ENCODE measurements around the gene ZNF280B. TPM values are rescaled to one million over a fixed set of nuclear protein-coding genes. Genes with fewer than 3 reads are reported as not detected.

Gene ZNF280B
- total RNA-seq, 4 donors from 2014 or later = 0.10 to 0.78 (median 0.29) TPM

DNA sequence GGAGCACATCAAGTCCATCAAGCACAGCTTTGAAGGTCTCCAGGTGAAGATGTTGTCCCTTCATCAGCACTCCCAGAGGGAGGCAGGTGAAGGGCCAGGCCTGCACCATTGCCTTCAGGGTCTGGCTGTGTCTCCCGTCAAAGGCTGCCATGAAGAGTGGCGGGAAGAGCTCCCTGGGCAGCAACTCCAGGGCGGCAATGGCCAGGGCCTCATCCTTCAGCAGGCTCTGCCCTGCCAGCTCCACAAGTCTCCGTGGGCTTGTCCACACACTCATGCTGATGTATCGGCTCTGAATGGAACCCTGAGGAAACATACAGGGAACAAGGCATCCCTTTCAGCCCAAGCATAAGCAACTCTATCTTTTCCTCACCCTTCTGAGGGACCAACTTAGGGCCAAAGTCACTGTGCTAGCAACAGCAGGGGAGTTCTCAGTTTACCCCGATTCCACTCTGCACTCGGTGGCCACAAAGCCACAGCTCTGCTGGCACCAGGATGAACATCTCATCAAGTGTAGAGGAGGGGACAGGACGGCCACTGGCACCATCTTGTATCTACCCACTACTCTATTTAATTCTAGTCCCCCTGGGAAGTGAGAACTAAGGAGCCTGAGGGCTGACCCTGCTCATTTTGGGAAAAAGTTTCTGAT is 42.4 kb upstream of the ZNF280B start:
- intact Hi-C loops (cut with DNase I; ENCODE audit: low total_unique reads) (no loop called here), in situ Hi-C loops (cut with MboI; ENCODE audit: low sequenced_read_pairs in 4 of 4) (no loop called here)
- no peak for ATAC-seq
- H3K27me3 ChIP-seq = no peaks in the 10 kb centered on the region
- no peak for DNase-seq
- TF ChIP-seq POLR2A (IDR thresholded peaks at IDR 0.05) = no peak
- TF ChIP-seq, protein P1, sequence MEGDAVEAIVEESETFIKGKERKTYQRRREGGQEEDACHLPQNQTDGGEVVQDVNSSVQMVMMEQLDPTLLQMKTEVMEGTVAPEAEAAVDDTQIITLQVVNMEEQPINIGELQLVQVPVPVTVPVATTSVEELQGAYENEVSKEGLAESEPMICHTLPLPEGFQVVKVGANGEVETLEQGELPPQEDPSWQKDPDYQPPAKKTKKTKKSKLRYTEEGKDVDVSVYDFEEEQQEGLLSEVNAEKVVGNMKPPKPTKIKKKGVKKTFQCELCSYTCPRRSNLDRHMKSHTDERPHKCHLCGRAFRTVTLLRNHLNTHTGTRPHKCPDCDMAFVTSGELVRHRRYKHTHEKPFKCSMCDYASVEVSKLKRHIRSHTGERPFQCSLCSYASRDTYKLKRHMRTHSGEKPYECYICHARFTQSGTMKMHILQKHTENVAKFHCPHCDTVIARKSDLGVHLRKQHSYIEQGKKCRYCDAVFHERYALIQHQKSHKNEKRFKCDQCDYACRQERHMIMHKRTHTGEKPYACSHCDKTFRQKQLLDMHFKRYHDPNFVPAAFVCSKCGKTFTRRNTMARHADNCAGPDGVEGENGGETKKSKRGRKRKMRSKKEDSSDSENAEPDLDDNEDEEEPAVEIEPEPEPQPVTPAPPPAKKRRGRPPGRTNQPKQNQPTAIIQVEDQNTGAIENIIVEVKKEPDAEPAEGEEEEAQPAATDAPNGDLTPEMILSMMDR (IDR thresholded peaks at IDR 0.05 in 4 of 5, conservative IDR thresholded peaks at IDR 0.05 in 1 of 5) = no peak
- H3K27ac ChIP-seq = no peak overlapping the region
- H3K4me3 ChIP-seq = no peak overlapping the region
- H3K36me3 ChIP-seq = no peaks in the 10 kb centered on the region
- no peaks in the 10 kb centered on the region for H3K9me3 ChIP-seq
- H3K4me1 ChIP-seq = no peaks in the 10 kb centered on the region

DNA sequence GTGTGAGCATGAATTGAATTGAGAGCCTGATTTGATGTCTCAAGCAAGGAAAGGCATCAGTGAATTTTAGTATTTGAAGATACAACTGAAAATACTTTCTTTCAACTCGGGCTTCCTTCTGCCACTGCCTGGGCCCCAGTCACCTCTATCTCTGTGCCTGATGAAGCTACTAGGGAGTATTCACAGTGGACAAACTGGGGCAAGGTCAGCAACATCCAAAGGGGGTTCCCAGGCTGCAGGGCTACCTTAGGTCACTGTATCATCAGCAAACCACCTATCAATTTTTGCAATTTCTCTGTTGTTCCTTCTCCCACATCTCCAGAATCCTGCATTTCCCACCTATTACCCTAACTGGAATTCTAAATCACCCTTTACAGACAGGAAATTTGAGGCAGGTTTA is 40.4 kb upstream of the ZNF280B start:
- TF ChIP-seq POLR2A (IDR thresholded peaks at IDR 0.05) = no peak
- TF ChIP-seq, protein P1 (IDR thresholded peaks at IDR 0.05 in 4 of 5, conservative IDR thresholded peaks at IDR 0.05 in 1 of 5) = no peak
- DNase-seq = no peak
- intact Hi-C loops (cut with DNase I; ENCODE audit: low total_unique reads) = no loop called here
- H3K27me3 ChIP-seq = no peaks in the 10 kb centered on the region
- H3K4me1 ChIP-seq = no peaks in the 10 kb centered on the region
- in situ Hi-C loops (cut with MboI; ENCODE audit: low sequenced_read_pairs in 4 of 4) = no loop called here
- no peaks in the 10 kb centered on the region for H3K36me3 ChIP-seq
- no peak overlapping the region for H3K4me3 ChIP-seq
- no peak for ATAC-seq
- H3K27ac ChIP-seq = no peak overlapping the region
- H3K9me3 ChIP-seq = no peaks in the 10 kb centered on the region

DNA sequence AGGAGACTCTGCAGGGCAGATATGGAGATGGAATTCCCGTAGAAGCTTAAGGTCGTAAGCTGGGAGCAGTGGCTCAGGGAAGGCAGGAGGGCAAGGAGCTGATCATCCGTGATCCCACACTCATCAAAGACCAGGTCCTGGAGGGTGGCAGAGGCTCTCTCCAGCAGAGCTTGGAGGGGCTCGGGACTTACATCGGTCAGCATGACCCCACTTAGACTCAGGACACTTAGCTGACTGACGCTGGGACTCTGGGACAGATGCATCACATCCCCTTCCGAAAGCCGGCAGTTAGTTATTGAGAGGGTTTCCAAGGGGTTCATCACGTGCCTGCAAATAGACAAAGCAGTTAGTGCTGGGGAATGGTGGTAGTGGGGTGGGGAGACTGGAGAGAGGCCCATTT is 39.8 kb upstream of the ZNF280B start:
- Histone ChIP-seq H3K9me3 (no peaks in the 10 kb centered on the region), H3K36me3 (no peaks in the 10 kb centered on the region), H3K27me3 (no peaks in the 10 kb centered on the region), H3K27ac (no peak overlapping the region), H3K4me3 (no peak overlapping the region), H3K4me1 (no peaks in the 10 kb centered on the region)
- in situ Hi-C loops (cut with MboI; ENCODE audit: low sequenced_read_pairs in 4 of 4) (no loop called here), intact Hi-C loops (cut with DNase I; ENCODE audit: low total_unique reads) (no loop called here)
- TF ChIP-seq, protein P1 (IDR thresholded peaks at IDR 0.05 in 4 of 5, conservative IDR thresholded peaks at IDR 0.05 in 1 of 5) = no peak
- TF ChIP-seq POLR2A (IDR thresholded peaks at IDR 0.05) = no peak
- no peak for ATAC-seq
- no peak for DNase-seq

DNA sequence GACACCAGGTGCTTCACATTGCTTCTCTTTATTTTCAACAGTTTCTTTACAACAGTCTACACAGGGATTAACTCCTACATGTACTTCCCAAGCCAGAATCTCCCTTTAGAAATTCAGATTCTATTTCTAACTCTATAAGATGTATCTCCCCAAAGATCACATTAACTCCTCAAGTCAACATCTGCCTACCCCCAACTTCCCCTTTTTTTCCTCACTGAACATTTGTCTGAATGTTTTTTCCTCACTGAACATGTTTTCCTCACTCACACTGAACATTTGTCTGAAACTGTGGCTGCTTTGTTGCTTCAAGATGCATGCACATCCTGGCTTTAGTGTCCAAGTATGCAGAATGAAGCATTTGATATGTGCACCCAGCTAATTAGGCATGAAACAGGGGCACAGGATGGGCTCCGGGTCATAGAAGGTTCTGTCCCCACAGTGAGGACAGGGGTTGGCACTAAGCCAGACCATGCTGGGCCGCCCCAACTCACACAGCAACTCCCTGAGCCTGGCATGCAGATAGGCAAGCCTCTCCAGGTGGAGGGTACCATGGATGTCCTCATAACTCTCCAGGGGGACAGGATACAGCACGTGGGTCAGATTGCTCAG is 39.3 kb upstream of the ZNF280B start:
- Histone ChIP-seq H3K4me1 (no peaks in the 10 kb centered on the region), H3K27ac (no peak overlapping the region), H3K27me3 (no peaks in the 10 kb centered on the region), H3K4me3 (no peak overlapping the region), H3K9me3 (no peaks in the 10 kb centered on the region), H3K36me3 (no peaks in the 10 kb centered on the region)
- in situ Hi-C loops (cut with MboI; ENCODE audit: low sequenced_read_pairs in 4 of 4) = no loop called here
- ATAC-seq (no peak), DNase-seq (no peak)
- TF ChIP-seq, protein P1 (IDR thresholded peaks at IDR 0.05 in 4 of 5, conservative IDR thresholded peaks at IDR 0.05 in 1 of 5) = no peak
- TF ChIP-seq POLR2A (IDR thresholded peaks at IDR 0.05) = no peak
- intact Hi-C loops (cut with DNase I; ENCODE audit: low total_unique reads) = no loop called here
